Caco-2 (cell line): ENCODE measurements around the gene KLF13. TPM values are rescaled to one million over a fixed set of nuclear protein-coding genes. Genes with fewer than 3 reads are reported as not detected.

Experiments used
- BruUV-seq: library from RNA; stranded (reverse); fragments of 400-500 nt; replicated peaks from 2 replicates; lab custom pipeline; 2021; lab: Mats Ljungman, UMichigan
- CTCF ChIA-PET: fragments of 300-600 bp; sonication (Branson Sonifier 250); formaldehyde crosslinking; loops from one replicate; lab custom pipeline; 2022; ENCODE audit warnings: antibody characterized with exemption; lab: Charles Lee
- POLR2A ChIA-PET: fragments of 300-600 bp; sonication (Branson Sonifier 250); formaldehyde crosslinking; loops from one replicate; lab custom pipeline; 2022; ENCODE audit warnings: antibody characterized with exemption; lab: Charles Lee
- DNase-seq, 2 experiments: peaks; one replicate each; pipeline versions ENCODE4 v3.0.0 to v3.0.0-alpha.2; 2020 to 2022
- H3K27me3 ChIP-seq: replicated peaks from 2 replicates; pipeline ENCODE4 v1.6.0; 2011; ENCODE audit warnings: low read length; ENCODE audit not compliant: control insufficient read depth, insufficient read depth
- H3K36me3 ChIP-seq: 2 replicates; pipeline ENCODE4 v1.5.1; 2011; ENCODE audit warnings: low read length; ENCODE audit not compliant: control insufficient read depth, insufficient read depth
- H3K4me1 ChIP-seq: fragments of 250-450 bp; sonication (Bioruptor Pico); 2 replicates; pipeline ENCODE4 v1.5.1; 2020; ENCODE audit warnings: mild to moderate bottlenecking
- H3K4me3 ChIP-seq: 2 replicates; pipeline ENCODE4 v1.5.1; 2011; ENCODE audit warnings: low read depth, mild to moderate bottlenecking, control low read depth, low read length
- H3K9me3 ChIP-seq: fragments of 250-450 bp; sonication (Bioruptor Pico); 2 replicates; pipeline ENCODE4 v1.5.1; 2020; ENCODE audit warnings: mild to moderate bottlenecking, moderate library complexity
- H3K27ac Mint-ChIP-seq: one replicate; pipeline ENCODE4 v1.8.0; 2022; ENCODE audit warnings: mixed read lengths; ENCODE audit not compliant: unreplicated experiment
- H3K27me3 Mint-ChIP-seq: one replicate; pipeline ENCODE4 v1.8.0; 2022; ENCODE audit warnings: mixed read lengths; ENCODE audit not compliant: insufficient read depth, unreplicated experiment
- H3K36me3 Mint-ChIP-seq: one replicate; pipeline ENCODE4 v1.8.0; 2022; ENCODE audit warnings: mild to moderate bottlenecking, mixed read lengths; ENCODE audit not compliant: insufficient read depth, unreplicated experiment
- H3K4me1 Mint-ChIP-seq: one replicate; pipeline ENCODE4 v1.8.0; 2022; ENCODE audit warnings: low read depth, mixed read lengths; ENCODE audit not compliant: unreplicated experiment
- H3K4me3 Mint-ChIP-seq: one replicate; pipeline ENCODE4 v1.8.0; 2022; ENCODE audit warnings: mild to moderate bottlenecking, moderate library complexity, mixed read lengths; ENCODE audit not compliant: unreplicated experiment
- H3K9me3 Mint-ChIP-seq: one replicate; pipeline ENCODE4 v1.8.0; 2022; ENCODE audit warnings: mixed read lengths; ENCODE audit not compliant: unreplicated experiment
- CTCF ChIP-seq, 2 experiments: fragments of 200-600 bp in 1 of 2; IDR thresholded peaks; 1 replicate in 1 of 2; 2 replicates in 1 of 2; pipeline versions ENCODE4 v1.5.1 to v1.8.0; 2011 to 2022; ENCODE audit warnings: antibody characterized with exemption in 1 of 2, control low read depth in 1 of 2, inconsistent platforms in 1 of 2, low read depth in 1 of 2, low read length in 1 of 2, mild to moderate bottlenecking in 1 of 2, moderate library complexity in 1 of 2; ENCODE audit not compliant: insufficient read depth in 1 of 2, severe bottlenecking in 1 of 2, unreplicated experiment in 1 of 2
- intact Hi-C: fragments of 100-400 bp; cut with micrococcal nuclease; formaldehyde crosslinking; loops from one replicate; pipeline ENCODE4 v1.10.0; 2022; ENCODE audit not compliant: unreplicated experiment
- total RNA-seq: library from RNA; stranded (reverse); gene quantifications from 2 replicates; pipeline ENCODE4 v1.2.3, GENCODE V29; 2022

Gene KLF13
- total RNA-seq, 1 experiment from 2014 or later: 18.8 TPM

- no peaks in the 10 kb centered on the region for H3K36me3 Mint-ChIP-seq
- no peak for DNase-seq
- Histone ChIP-seq H3K9me3 (no peaks in the 10 kb centered on the region), H3K4me3 (no peak overlapping the region), H3K27me3 (no peaks in the 10 kb centered on the region), H3K4me1 (0 out of 2 replicates have a peak, but pooled peaks cover 10% of the 10 kb centered on the region), H3K36me3 (no peaks in the 10 kb centered on the region)
- POLR2A ChIA-PET: no interaction called here
- H3K27me3 Mint-ChIP-seq: no peaks in the 10 kb centered on the region
- H3K9me3 Mint-ChIP-seq: no peaks in the 10 kb centered on the region
- no TSS peak for BruUV-seq
- intact Hi-C loops: loop anchor here (5.0 kb wide), 1 partner anchor 78 kb away; no protein-coding TSS in a partner anchor
- CTCF ChIA-PET: no interaction called here
- no peak overlapping the region for H3K27ac Mint-ChIP-seq
- H3K4me3 Mint-ChIP-seq: no peak overlapping the region
- H3K4me1 Mint-ChIP-seq: peaks cover 4% of the 10 kb centered on the region
- TF ChIP-seq CTCF (IDR thresholded peaks at IDR 0.05; ENCODE audit: insufficient read depth in 1 of 2, low read depth in 1 of 2, low read length in 1 of 2, severe bottlenecking in 1 of 2, unreplicated experiment in 1 of 2): no peak
Observed at GRCh38 chr15:31359702-31360111, 33.1 kb downstream of the KLF13 start.

- no peak for TF ChIP-seq CTCF (IDR thresholded peaks at IDR 0.05; ENCODE audit: insufficient read depth in 1 of 2, low read depth in 1 of 2, low read length in 1 of 2, severe bottlenecking in 1 of 2, unreplicated experiment in 1 of 2)
- H3K36me3 ChIP-seq: no peaks in the 10 kb centered on the region
- ChIA-PET POLR2A (no interaction called here), CTCF (no interaction called here)
- H3K27ac Mint-ChIP-seq: no peak overlapping the region
- BruUV-seq: no TSS peak
- intact Hi-C loops: loop anchor here (5.0 kb wide), 1 partner anchor 77 kb away; no protein-coding TSS in a partner anchor
- no peaks in the 10 kb centered on the region for H3K27me3 Mint-ChIP-seq
- H3K36me3 Mint-ChIP-seq: no peaks in the 10 kb centered on the region
- no peaks in the 10 kb centered on the region for H3K9me3 ChIP-seq
- peaks cover 4% of the 10 kb centered on the region for H3K4me1 Mint-ChIP-seq
- H3K4me3 Mint-ChIP-seq: no peak overlapping the region
- H3K9me3 Mint-ChIP-seq: no peaks in the 10 kb centered on the region
- H3K4me1 ChIP-seq: 0 out of 2 replicates have a peak, but pooled peaks cover 10% of the 10 kb centered on the region
- no peaks in the 10 kb centered on the region for H3K27me3 ChIP-seq
- no peak overlapping the region for H3K4me3 ChIP-seq
- no peak for DNase-seq
Observed at GRCh38 chr15:31360158-31360561, 33.5 kb downstream of the KLF13 start.

GRCh38 chr15:31360843-31361763 lies 34.5 kb downstream of the KLF13 start:
- ChIA-PET CTCF (no interaction called here), POLR2A (no interaction called here)
- no peaks in the 10 kb centered on the region for H3K9me3 ChIP-seq
- DNase-seq: no peak
- peaks cover 4% of the 10 kb centered on the region for H3K4me1 Mint-ChIP-seq
- intact Hi-C loops: loop anchor here (5.0 kb wide), 1 partner anchor 76 kb away; no protein-coding TSS in a partner anchor
- BruUV-seq: no TSS peak
- no peaks in the 10 kb centered on the region for H3K36me3 ChIP-seq
- H3K4me1 ChIP-seq: 0 out of 2 replicates have a peak, but pooled peaks cover 10% of the 10 kb centered on the region
- no peaks in the 10 kb centered on the region for H3K36me3 Mint-ChIP-seq
- no peak overlapping the region for H3K27ac Mint-ChIP-seq
- no peaks in the 10 kb centered on the region for H3K9me3 Mint-ChIP-seq
- no peak overlapping the region for H3K4me3 ChIP-seq
- TF ChIP-seq CTCF (IDR thresholded peaks at IDR 0.05; ENCODE audit: insufficient read depth in 1 of 2, low read depth in 1 of 2, low read length in 1 of 2, severe bottlenecking in 1 of 2, unreplicated experiment in 1 of 2): no peak
- H3K4me3 Mint-ChIP-seq: no peak overlapping the region
- no peaks in the 10 kb centered on the region for H3K27me3 Mint-ChIP-seq
- no peaks in the 10 kb centered on the region for H3K27me3 ChIP-seq
